Activated CD4-positive, alpha-beta T cell treated with anti-CD3 and anti-CD28 coated beads, Interleukin-2, amount 50 U/mL, for 24 hours (primary cell): ENCODE results near the gene TMEM135.
"Not testable (repeated sequence)": the region's sequence is repeated elsewhere in the genome, so short reads cannot be mapped to it uniquely, and the experiment has no call there.

ENCODE experiments used
- DNase-seq, 2 donors: peaks; one replicate each; pipeline ENCODE4 v3.0.0-alpha.2; 2020; ENCODE audit warnings: low read depth in 1 of 2, low spot score in 1 of 2

Gene TMEM135

DNA sequence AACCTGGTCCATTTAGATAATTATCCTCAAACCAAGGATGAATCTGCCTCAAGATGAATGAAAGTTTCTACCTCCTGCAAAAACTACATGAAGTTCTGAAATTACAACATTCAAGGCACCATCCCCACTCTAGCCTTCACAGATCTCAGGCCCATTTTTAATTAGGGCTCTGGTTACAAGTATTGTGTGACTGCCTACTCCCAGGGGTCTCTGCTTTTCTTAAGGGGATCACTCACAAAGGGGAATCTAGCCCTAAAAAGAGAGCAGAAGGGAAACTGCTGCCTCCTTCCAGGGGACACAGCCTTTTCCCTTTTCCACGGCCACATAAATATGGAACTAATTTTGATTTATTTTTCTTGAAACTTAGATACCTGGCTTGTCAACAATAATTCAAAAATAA, 17.4 kb upstream of the TMEM135 start:
- no peak for DNase-seq

DNA sequence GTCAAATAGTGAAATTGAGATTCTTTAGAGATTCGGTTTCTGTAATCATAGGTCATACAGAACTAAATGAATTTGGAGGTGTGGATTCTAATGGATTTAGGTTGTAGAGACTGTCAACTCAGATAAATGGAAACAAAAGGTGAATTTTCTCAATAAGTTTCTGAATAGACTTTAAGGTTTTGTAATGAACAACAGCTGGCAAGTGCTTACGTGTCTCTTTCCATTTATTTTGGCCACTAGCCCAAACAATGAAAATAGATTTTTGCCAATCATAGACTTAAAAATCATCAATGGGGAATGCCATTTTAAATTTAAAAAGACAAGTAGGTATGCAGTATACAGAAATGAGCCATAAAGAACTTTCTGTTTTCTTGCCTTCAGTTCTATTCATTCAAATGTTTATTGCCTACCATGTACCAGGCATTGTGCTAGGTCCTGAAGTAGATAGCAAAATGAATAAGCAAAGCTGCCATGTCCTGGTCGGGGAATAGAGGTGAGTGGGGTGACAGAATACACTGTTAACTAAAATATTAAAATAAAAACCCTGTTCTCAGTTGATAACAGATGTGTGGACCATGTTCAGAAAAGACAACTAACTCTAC, 16.9 kb upstream of the TMEM135 start:
- DNase-seq = no peak

DNA sequence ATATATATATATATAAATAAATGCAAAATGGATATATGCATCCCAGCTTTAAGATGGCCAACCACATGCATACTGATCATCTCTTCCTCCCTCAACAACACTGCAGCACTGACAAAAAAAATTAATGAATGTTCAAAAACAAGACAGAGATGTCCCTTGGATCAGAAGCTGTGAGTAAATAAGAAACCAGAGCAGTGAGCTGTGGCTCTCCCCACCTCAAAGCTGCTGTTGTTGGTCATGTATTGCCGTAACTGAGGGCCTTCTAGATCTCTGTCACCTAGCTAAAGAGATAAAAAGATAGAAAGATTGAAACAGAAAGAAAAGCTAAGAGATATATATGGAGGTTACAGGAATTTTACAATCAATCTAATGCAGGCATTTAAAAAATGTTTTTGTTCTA, 15.5 kb upstream of the TMEM135 start:
- no peak for DNase-seq

DNA sequence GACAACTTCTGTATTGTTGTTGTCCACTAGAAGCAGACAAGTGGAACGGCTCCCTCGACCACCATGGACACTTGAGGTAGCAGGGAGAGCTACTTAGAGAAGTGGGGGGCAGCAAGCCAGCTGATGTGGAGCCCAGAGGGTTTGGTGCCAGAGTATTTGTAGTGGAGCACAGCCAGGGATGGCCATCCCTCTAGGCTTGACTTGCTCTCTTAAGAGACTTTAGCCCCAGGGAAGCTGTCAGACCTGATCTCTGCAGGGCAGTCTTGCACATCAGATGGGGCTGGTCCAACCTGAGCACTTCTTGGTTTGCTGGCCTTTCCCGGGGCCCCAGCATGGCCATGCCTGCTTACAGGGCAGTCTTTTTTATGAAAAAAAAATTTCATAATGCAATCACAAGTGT, 15.0 kb upstream of the TMEM135 start:
- no peak for DNase-seq

DNA sequence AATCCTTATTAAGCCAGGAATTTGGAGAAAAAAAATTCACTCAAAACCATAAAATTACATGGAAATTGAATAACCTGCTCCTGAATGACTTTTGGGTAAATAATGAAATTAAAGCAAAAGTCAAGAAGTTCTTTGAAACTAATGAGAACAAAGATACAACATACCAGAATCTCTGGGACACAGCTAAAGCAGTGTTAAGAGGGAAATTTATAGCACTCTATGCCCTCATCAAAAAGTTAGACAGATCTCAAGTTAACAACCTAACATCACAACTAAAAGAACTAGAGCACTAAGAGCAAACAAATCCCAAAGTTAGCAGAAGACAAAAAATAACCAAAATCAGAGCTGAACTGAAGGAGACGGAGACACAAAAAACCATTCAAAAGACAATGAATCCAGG, 11.3 kb upstream of the TMEM135 start:
- DNase-seq = not testable (repeated sequence)

DNA sequence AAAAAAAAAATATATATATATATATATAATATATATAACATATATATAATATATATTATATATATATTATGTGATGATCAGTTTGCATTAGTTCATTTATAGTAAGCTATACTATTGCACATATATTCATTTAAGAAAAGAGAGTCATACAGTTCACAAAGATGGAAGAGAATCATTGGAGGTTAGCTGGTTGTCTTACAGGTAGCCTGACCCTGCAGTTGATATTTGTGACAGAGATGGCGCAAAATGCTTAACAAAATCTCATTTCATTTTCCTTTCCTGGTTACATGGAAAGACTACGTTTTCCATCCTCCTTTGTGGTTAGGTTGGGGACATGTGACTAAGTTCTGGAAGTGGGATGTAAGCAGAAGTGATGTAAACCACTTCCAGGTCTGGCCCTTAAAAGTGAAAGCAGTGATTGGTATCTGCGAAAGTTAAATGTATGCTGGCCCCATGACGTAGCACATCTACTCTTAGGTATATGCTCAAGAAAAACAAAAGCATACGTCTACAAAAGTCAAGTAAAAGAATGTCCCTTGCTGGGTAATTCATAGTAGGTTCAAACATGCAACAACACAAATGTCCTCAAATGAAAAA, 7.2 kb upstream of the TMEM135 start:
- no peak for DNase-seq

DNA sequence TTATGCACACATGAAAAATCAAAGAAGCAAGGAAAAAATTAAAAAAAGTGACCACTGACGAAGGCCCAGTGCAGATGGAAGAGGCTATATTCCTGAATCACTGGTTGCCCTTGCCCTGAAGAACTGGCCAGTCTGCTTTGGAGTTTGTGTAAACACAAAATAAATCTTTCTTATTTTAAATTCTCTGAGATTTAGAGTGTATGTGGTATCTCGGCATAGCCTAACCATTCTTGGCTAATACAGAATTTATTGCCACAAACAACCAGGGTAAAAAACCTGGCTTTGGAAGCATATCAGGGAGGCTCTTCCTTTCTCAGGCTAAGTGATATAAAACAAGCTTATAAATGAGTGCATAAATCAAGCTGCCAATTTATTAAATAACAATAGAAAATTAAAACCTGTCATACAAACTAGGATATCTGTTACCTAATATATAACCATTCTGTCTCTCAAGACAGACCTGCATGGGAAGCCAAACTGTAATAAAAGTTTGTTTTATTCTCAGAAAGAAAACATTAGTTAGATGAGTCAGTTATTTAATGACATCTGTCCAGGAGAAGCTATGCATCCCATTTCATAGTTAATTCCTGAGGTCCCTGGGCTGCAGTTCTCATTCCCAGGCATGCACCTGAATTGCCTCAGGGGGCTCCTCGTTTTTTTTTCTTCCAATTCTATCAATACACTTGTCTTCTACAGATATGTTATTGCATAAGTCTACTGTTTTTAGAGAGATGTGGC, 6.1 kb upstream of the TMEM135 start:
- DNase-seq = no peak

DNA sequence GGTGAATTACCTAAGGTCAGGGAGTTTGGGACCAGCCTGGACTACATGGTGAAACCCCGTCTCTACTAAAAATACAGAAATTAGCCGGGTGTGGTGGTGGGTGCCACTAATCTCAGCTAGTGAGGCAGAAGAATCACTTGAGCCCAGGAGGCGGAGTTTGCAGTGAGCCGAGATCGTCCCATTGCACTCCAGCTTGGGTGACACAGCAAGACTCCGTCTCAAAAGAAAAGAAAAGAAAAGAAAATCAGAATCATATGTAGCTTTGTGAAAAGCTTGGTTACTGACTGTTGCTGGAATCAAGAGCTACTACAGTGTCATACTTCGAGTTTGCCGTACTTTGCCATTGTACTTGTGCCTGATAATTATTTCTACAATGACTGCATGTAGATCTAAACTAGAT, 4.2 kb upstream of the TMEM135 start:
- no peak for DNase-seq

DNA sequence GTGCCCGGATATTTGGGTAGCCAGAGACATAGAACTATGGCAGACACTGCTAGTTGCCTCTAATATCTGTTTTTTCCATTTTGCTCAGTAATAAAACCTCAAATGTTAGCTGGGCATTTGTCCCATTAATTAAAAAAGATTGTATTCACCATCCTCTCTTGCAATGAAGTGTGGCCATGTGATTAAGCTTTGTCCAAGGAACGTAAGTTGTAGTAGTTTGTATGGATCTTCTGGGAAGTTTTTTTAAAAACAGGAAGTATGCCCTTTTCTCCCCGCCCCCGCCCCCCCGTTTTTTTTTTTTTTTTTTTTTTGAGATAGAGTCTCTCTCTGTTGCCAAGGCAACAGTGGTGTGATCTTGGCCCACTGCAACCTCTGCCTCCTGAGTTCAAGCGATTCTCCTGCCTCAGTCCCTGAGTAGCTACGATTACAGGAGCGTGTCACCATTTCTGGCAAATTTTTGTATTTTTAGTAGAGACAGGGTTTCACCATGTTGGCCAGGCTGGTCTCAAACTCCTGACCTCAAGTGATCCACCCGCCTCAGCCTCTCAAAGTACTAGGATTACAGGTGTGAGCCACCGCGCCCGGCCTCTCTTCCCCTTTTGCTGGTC, 1.7 kb upstream of the TMEM135 start:
- no peak for DNase-seq

DNA sequence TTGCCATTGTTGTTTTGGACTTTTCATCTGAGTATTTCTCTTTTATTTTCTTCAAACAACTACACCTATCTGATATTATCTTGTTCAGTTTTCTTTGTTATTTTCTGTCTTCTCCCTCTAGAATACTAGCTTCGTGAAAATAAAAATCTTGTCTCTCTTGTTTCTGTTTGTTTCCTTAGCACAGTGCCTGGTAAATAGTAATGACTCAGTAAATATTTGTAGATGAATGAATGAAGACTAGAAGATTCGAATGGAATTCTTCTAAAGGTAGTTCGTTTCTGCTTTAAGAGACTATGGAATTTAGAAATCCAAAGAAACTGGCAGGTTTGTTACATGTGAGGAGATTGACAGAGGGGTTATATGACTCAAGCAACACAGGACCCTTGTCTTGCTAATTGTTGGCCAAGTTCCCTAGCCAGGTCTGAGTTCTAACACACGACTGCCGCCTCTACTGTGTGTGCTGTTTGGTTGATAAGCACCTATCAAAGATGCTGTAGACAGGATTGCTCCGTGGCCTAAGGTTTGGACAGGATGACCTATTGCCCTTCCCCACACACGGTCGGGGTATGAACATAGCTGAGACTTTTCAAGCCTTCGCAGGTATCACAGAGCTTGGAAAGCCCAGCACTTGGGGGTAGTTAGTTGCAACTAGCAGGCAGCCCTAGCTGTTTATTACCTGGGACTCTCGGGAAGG, 831 bp upstream of the TMEM135 start:
- peak in 1 of 2 donors; percentile 1 for DNase-seq

DNA sequence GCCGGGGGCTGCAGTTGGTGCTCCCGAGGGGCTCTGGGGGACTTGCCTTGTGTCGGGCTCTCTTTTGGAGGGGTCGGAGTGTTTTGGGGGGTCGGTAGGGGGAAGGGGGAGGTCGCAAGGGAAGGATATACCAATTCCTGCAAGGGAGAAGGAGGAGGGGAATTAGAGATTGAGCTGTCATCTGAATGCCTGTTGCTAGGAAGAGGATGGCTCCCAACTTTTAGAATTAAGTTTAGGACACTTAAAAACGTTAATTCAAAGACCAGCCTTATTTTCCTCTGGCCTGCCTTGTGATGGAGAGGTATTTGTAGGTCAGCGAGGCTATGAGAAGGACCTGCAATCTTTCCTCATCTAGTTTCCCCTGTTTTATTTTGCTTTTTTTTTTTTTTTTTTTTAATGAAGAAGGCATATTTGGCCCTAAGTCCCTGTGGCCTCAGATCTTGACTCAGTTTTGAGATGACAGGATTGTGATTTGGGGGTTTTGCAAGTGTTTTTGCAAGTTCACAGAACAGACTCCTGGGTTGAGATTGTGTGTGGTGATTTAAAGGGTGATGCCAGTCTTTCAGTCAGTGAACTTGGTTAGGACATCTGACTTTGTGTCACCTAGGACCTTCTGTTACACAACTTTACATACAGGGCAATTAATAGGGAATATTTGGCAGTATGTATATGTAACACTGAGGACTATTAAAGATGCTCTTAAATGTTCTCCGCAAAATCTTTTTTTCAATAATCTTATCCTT, 672 bp downstream of the TMEM135 start:
- no peak for DNase-seq

DNA sequence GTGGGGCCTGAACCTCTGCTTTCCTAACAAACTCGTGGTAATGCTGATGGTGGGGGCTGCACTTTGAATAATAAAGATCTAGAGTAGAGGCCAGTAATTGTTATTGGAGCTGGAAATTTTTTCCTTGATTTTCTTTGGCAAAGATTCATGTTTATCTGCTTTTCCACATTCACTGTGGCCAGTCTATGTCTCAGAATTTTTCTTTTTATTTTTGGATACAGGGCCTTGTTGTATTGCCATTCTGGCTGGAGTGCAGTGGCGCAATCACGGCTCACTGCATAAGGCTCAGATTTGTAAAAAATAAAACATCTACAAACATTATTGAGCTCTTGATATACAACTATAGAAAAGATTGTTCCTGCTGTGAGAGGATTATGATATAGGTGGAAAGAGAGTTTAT, 1.6 kb downstream of the TMEM135 start:
- no peak for DNase-seq

DNA sequence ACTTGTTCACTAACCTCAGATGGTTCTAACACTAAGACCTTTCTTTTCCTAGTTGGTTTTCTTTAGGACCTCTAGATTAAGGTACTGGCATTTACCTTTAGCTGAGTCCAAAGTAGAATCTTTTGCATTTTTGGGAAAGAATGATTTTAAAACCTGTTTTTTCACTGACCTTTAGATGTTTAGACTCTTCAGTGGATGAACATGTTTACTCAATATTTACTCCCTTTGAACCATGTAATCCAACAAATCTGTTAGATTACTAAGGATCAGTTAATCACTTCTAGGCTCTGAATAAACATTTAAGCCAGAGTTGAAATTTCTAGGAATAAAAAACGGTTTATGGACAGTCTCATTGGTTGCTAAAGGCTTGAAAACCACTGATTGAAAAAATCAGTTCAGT, 6.2 kb downstream of the TMEM135 start:
- DNase-seq = no peak

DNA sequence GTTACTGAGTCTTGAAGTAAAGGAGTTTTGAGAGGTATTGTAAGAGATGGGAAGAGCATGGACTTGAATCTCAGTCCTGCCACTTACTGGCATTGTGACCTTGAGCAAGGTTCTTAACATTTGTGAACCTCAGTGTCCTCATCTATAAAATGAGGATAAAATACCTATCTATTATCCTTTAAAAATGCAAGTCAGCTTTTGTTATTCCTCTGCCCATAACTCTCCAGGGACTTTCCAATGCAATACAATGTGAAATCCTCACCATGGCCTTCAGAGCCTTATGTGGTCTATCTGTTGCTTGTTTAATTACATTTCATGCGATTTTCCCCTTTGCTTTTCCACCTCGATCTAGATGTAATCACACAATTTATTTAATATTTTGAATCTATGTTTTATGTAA, 9.1 kb downstream of the TMEM135 start:
- DNase-seq = no peak

DNA sequence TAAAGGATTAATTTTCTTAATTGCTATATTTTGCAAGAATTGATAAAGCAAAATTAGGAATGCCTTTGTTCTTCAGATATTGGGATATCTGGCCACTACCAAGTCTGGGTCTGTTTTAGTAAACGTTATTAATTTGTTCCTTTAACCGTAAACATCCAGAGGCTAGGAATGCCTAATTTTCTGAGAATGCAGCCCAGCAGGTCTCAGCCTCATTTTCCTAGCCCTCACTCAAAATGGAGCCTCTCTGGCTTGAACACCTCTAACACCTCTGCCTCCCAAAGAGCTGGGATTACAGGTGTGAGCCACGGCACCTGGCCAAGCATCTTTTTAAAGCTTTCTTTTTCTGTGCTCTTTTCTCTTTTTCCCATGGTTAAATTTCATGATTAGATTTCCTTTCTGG, 18.4 kb downstream of the TMEM135 start:
- no peak for DNase-seq

DNA sequence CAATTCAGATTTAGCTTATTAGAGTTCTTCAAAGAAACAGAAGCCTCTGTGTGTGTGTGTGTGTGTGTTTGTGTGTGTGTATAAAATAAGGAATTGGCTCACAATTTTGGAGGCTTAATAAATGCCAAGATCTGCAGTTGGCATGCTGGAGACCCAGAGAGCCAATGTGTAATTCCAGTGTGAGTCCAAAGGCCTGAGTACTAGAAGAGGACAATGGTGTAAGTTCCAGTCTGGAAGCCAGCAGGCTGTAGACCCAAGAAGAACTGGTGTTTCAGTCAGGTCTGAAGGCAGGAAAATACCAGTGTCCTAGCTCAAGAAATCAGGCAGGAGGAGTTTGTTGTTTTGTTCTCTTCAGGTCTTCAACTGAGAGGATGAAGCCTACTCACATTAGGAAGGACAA, 20.0 kb downstream of the TMEM135 start:
- DNase-seq = no peak

DNA sequence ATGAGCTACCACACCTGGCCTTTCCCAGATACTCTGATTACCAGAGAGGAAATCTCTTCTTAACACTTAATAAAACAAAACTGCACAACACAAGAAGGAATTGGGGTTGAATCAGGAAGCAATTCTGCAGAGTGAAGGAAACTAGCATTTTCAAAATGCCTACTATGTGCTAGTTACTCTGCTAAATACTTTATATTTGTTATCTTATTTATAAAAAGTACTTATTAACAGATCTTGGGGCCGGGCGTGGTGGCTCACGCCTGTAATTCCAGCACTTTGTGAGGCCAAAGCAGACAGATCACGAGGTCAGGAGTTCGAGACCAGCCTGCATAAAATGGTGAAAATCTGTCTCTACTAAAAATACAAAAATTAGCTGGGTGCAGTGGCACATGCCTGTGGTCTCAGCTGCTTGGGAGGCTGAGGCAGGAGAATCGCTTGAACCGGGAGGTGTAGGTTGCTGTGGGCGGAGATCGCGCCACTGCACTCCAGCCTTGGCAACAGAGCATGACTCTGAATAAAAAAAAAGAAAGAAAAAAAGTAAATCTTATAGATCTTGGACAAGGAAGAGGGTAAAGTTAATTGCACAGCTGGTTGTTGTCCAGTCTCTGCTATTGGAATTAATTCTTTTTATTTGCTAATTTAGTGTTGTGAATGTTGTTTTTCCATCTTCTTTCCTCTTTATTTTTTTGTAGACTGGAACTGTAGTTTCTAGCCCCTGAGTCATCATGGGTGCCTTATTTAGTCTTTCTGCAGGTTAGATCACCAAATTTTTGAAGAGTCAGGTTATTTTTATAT, 22.1 kb downstream of the TMEM135 start:
- DNase-seq = no peak

DNA sequence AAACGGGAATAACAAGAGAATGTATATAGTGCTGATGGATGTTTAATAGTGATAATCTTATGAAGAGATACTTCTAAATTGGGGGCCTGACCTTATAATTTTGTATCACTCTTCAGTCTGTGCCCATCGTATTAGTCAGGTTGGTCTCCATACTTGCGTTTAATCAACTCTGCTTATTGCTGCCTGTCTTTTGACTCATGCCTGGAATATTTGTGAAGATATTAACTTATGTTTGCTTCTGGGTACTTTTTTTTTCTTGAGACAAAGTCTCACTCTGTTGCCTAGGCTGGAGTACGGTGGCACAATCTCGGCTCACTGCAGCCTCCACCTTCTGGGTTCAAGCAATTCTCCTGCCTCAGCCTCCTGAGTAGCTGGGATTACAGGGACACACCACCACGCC, 24.0 kb downstream of the TMEM135 start:
- no peak for DNase-seq

DNA sequence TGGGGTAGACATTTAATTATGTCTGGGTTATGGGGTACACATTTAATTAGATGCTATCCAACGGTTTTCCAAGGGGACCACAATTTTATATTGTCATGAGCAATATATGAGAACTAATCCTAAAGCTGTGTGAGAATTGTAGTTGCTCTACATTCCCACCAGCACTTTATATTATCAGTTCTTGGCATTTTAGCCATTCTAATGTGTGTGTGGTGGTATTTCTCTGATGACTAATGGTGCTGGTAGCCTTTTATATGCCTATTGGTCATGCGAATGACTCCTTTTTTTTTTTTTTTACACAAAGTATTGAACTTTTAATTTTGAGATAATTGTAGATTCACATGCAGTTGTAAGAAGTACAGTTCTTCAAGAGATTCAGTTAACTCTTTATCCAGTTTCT, 26.2 kb downstream of the TMEM135 start:
- no peak for DNase-seq

DNA sequence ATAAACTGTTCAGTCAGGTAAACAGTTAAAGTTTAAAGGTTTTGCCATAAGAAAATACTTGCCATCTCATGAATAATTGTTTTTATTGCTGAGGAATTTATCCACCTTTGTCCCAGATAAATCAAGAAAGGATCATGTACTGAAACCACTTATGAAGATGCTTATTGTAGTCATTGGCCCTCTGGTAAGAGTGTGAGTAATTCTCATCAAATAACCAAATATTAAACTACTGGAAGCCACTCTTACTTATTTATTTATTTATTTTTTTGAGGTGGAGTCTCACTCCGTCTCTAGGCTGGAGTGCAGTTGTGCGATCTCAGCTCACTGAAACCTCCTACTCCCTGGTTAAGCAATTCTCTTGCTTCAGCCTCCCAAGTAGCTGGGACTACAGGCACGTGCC, 35.1 kb downstream of the TMEM135 start:
- no peak for DNase-seq
